GM12873 (cell line): ENCODE measurements around the gene CCL14.

Source experiments
- CTCF ChIP-seq: IDR thresholded peaks from 2 replicates; pipeline ENCODE4 v1.5.1; 2012; ENCODE audit warnings: low read depth, mild to moderate bottlenecking, moderate library complexity, low read length, control low read depth; ENCODE audit not compliant: insufficient read depth; ENCODE audit errors: missing control alignments

The CCL14 gene

GRCh38 chr17:36001862-36002603 lies 15.5 kb upstream of the CCL14 start:
- TF ChIP-seq CTCF = no peak

GRCh38 chr17:36001110-36001771 lies 14.7 kb upstream of the CCL14 start, which contains the start of gene CCL15:
Gene CCL15, minus strand, starts transcription at chr17:36001553. Its CDS starts 61 bp downstream, at chr17:36001492.
- TF ChIP-seq CTCF = no peak

GRCh38 chr17:36000732-36001109 lies 14.2 kb upstream of the CCL14 start:
- no peak for TF ChIP-seq CTCF

DNA sequence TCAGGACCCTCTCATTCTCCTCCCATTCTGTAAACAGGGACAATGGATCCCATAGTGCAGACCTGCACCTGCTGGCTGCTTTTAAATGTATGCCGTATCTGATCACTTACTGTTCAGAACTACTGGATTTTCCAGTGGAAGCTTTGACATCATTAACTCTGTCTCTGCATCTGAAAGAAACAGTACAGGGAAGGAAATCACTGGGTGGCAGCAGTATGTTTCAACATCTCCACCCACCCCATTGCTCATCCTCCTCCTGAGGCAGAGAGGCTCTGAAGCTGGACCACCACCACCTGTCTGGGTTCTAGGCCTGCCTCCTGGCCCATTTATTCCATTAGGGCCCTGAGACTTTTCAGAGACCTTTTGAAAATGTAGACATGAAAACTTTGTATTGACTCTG lies 12.2 kb upstream of the CCL14 start:
- no peak for TF ChIP-seq CTCF

GRCh38 chr17:35998018-35998545 lies 11.6 kb upstream of the CCL14 start:
- no peak for TF ChIP-seq CTCF

DNA sequence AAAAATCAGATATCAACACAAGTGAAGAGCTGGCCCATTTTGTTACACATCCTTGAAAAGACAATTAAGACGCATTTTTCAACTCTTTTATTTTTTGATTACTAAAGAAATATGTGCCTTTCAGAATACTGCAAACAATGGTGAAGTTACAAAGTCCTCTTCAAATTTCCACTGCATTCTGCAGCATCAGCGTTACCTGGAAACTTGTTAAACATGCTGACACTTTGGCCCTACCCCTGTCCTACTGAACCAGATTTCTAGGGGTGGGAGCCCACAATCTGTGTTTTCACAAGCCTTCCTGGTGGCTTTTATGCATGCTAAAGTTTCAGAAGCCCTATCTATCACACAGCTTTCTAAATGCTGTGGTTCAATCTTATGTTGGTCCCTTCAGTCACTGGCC lies 4.5 kb upstream of the CCL14 start:
- TF ChIP-seq CTCF = no peak

GRCh38 chr17:35988164-35988563 lies 1.6 kb upstream of the CCL14 start:
- TF ChIP-seq CTCF = no peak
